ENCODE data around the gene HOXD4. TPM values are rescaled to one million over a fixed set of nuclear protein-coding genes. Genes with fewer than 3 reads are reported as not detected.

The HOXD4 gene
- polyA plus RNA-seq, 2 of the 4 experiments (the other 2 are of a cell fraction) = 0.27 to 0.87 TPM

- TF ChIP-seq HMGXB4 (CRISPR knock-in tag; IDR thresholded peaks at IDR 0.05; ENCODE audit: borderline replicate concordance) (no peak), ATOH8 (CRISPR knock-in tag; IDR thresholded peaks at IDR 0.05; ENCODE audit: low read depth) (no peak), CHD2 (IDR thresholded peaks at IDR 0.05; ENCODE audit: low read length, partially characterized antibody) (no peak), MAFK (IDR thresholded peaks at IDR 0.05; ENCODE audit: partially characterized antibody) (no peak)
- Histone ChIP-seq H3K4me3 (no peak overlapping the region), H3K4me2 (no peak overlapping the region), H3K9me3 (no peaks in the 10 kb centered on the region), H3K27ac (no peak overlapping the region), H3K4me1 (peaks cover 6% of the 10 kb centered on the region; the same call in 1 of the 3 replicates)
- ChIA-PET POLR2A (no interaction called here), CTCF (interaction anchor here (0.7 kb wide), 1 partner anchor 376 kb away, joined by 3 read pairs; no protein-coding TSS in a partner anchor)
- 89% methylated on average over 62 of the region's 68 CpGs for WGBS (ENCODE audit: missing lambda C conversion rate)
- ATAC-seq (no peak), FAIRE-seq (no peak), DNase-seq (ENCODE audit: low read depth in 1 of 2, low spot score in 1 of 2) (no peak)
Measured at GRCh38 chr2:176178038-176178756, 26.8 kb downstream of the HOXD4 start.

- Histone ChIP-seq H3K4me3 (no peak overlapping the region), H3K4me2 (no peak overlapping the region), H3K4me1 (peaks cover 5% of the 10 kb centered on the region; the same call in 1 of the 3 replicates), H3K27ac (no peak overlapping the region), H3K9me3 (no peaks in the 10 kb centered on the region)
- CTCF ChIA-PET = interaction anchor here (0.7 kb wide), 1 partner anchor 376 kb away, joined by 3 read pairs; no protein-coding TSS in a partner anchor
- no peak for TF ChIP-seq PHF8 (IDR thresholded peaks at IDR 0.05; ENCODE audit: borderline replicate concordance, low read depth)
- TF ChIP-seq KDM5A (IDR thresholded peaks at IDR 0.05) = no peak
- TF ChIP-seq HES2 (IDR thresholded peaks at IDR 0.05) = no peak
- no peak for TF ChIP-seq HMGXB4 (CRISPR knock-in tag; IDR thresholded peaks at IDR 0.05; ENCODE audit: borderline replicate concordance)
- TF ChIP-seq HEYL (CRISPR knock-in tag; IDR thresholded peaks at IDR 0.05) = no peak
- no peak for TF ChIP-seq CTCF (IDR thresholded peaks at IDR 0.05)
- no peak for TF ChIP-seq ATOH8 (CRISPR knock-in tag; IDR thresholded peaks at IDR 0.05; ENCODE audit: low read depth)
- TF ChIP-seq GATA3 (IDR thresholded peaks at IDR 0.05; ENCODE audit: borderline replicate concordance) = no peak
- no peak for TF ChIP-seq RARB (CRISPR knock-in tag; IDR thresholded peaks at IDR 0.05)
- TF ChIP-seq MYC (IDR thresholded peaks at IDR 0.05; ENCODE audit: borderline replicate concordance, low read length) = no peak
- no peak for TF ChIP-seq CBX2 (IDR thresholded peaks at IDR 0.05; ENCODE audit: borderline replicate concordance, low read depth)
- no peak for TF ChIP-seq EP300 (IDR thresholded peaks at IDR 0.05)
- DNase-seq (ENCODE audit: low read depth in 1 of 2, low spot score in 1 of 2) = no peak
- no peak for ATAC-seq
- WGBS (ENCODE audit: missing lambda C conversion rate) = 75% methylated on average over 7 of the region's 7 CpGs
- POLR2A ChIA-PET = no interaction called here
- FAIRE-seq = no peak
Measured at GRCh38 chr2:176178757-176179295, 27.5 kb downstream of the HOXD4 start.
